Liver (tissue), 9 donors: ENCODE measurements around the gene CLDN24. TPM values are rescaled to one million over a fixed set of nuclear protein-coding genes. Genes with fewer than 3 reads are reported as not detected.

Experiments used
- DNase-seq: peaks from one replicate; pipeline ENCODE4 v3.0.0-alpha.2; 2017; ENCODE audit warnings: low spot score
- H3K27ac ChIP-seq, 2 donors: one replicate each; pipeline ENCODE4 v1.7.0; 2013; ENCODE audit warnings: inconsistent platforms in 2 of 2, low read length in 2 of 2, control low read depth in 1 of 2, low read depth in 1 of 2, mild to moderate bottlenecking in 1 of 2
- H3K27me3 ChIP-seq, 4 donors: one replicate each; pipeline versions ENCODE4 v1.6.1 to v1.7.0; 2013; ENCODE audit warnings: low read length in 3 of 4, inconsistent platforms in 1 of 4, mild to moderate bottlenecking in 1 of 4, moderate library complexity in 1 of 4; ENCODE audit not compliant: control insufficient read depth in 4 of 4, insufficient read depth in 4 of 4
- H3K36me3 ChIP-seq, 4 donors: one replicate each; pipeline versions ENCODE4 v1.6.1 to v1.7.0; 2013; ENCODE audit warnings: low read length in 3 of 4, mild to moderate bottlenecking in 3 of 4, low read depth in 1 of 4, moderate library complexity in 1 of 4; ENCODE audit not compliant: control insufficient read depth in 4 of 4, insufficient read depth in 3 of 4
- H3K4me1 ChIP-seq, 4 donors: one replicate each; pipeline versions ENCODE4 v1.6.1 to v1.7.0; 2013; ENCODE audit warnings: low read length in 3 of 4, mild to moderate bottlenecking in 3 of 4, moderate library complexity in 1 of 4; ENCODE audit not compliant: control insufficient read depth in 4 of 4, insufficient read depth in 4 of 4
- H3K4me3 ChIP-seq, 3 donors: one replicate each; pipeline versions ENCODE4 v1.6.1 to v1.7.0; 2013; ENCODE audit warnings: low read length in 3 of 3, control low read depth in 1 of 3, low read depth in 1 of 3, mild to moderate bottlenecking in 1 of 3
- H3K9ac ChIP-seq, 2 donors: one replicate each; pipeline ENCODE4 v1.7.0; 2013; ENCODE audit warnings: low read length in 2 of 2, mild to moderate bottlenecking in 2 of 2, moderate library complexity in 2 of 2, control low read depth in 1 of 2, low read depth in 1 of 2
- H3K9me3 ChIP-seq, 4 donors: one replicate each; pipeline versions ENCODE4 v1.6.1 to v1.7.0; 2013; ENCODE audit warnings: low read length in 3 of 4; ENCODE audit not compliant: control insufficient read depth in 4 of 4
- FOXA1 ChIP-seq: IDR thresholded peaks from 2 replicates; pipeline ENCODE4 v1.6.1; 2016; ENCODE audit warnings: antibody characterized with exemption
- HNF4A ChIP-seq, 2 donors: conservative IDR thresholded peaks; 2 replicates each; pipeline ENCODE4 v1.6.1; 2016; ENCODE audit warnings: antibody characterized with exemption in 2 of 2, mild to moderate bottlenecking in 2 of 2
- HNF4G ChIP-seq: IDR thresholded peaks from 2 replicates; pipeline ENCODE4 v1.6.1; 2016; ENCODE audit warnings: antibody characterized with exemption
- NR2F2 ChIP-seq: IDR thresholded peaks from 2 replicates; pipeline ENCODE4 v1.6.1; 2016; ENCODE audit warnings: antibody characterized with exemption
- RAD21 ChIP-seq, 2 donors: IDR thresholded peaks; 2 replicates each; pipeline ENCODE4 v1.6.1; 2016; ENCODE audit warnings: antibody characterized with exemption in 2 of 2, mild to moderate bottlenecking in 2 of 2
- RXRA ChIP-seq, 2 donors: IDR thresholded peaks; 2 replicates each; pipeline ENCODE4 v1.6.1; 2017 to 2018; ENCODE audit warnings: antibody characterized with exemption in 2 of 2, mild to moderate bottlenecking in 1 of 2
- SP1 ChIP-seq: IDR thresholded peaks from 2 replicates; pipeline ENCODE4 v1.6.1; 2018; ENCODE audit warnings: antibody characterized with exemption, mild to moderate bottlenecking
- TAF1 ChIP-seq: conservative IDR thresholded peaks from 2 replicates; pipeline ENCODE4 v1.6.1; 2016; ENCODE audit warnings: antibody characterized with exemption, mild to moderate bottlenecking
- YY1 ChIP-seq: IDR thresholded peaks from 2 replicates; pipeline ENCODE4 v1.6.1; 2016; ENCODE audit warnings: antibody characterized with exemption, mild to moderate bottlenecking
- WGBS: extraction: QIAGEN DNeasy Blood & Tissue Kit; methylation state at CpG from one replicate; pipeline ENCODE4 v1.1.7; 2013; 5-methylcytosine and 5-hydroxymethylcytosine counted together
- polyA plus RNA-seq, 2 donors: library from polyadenylated mRNA; stranded (reverse) in 1 of 2; unstranded in 1 of 2; fragments of 200-250 nt in 1 of 2; fragments of >200 nt in 1 of 2; fragmentation: Nextera tagmentation in 1 of 2; extraction: Ambion mirVana in 1 of 2; gene quantifications; one replicate each; pipeline versions ENCODE4 v1.2.1 to v1.2.3, GENCODE V29; 2013 to 2015
- total RNA-seq, 2 donors: library from RNA; depleted of rRNA; stranded (reverse); fragments of >200 nt; gene quantifications; one replicate each; pipeline ENCODE4 v1.2.3, GENCODE V29; 2014
- TF ChIP-seq, protein P1 (sequence below): fragments of 150-350 bp; IDR thresholded peaks from 2 replicates; pipeline ENCODE4 v1.5.1; 2017; ENCODE audit warnings: improper control_type of control experiment, low read depth, low read length; ENCODE audit not compliant: missing input control
- TF ChIP-seq, protein P2 (sequence below): IDR thresholded peaks from 2 replicates; pipeline ENCODE4 v1.6.1; 2016; ENCODE audit warnings: antibody characterized with exemption
- TF ChIP-seq, protein P3 (sequence below): IDR thresholded peaks from 2 replicates; pipeline ENCODE4 v1.6.1; 2016; ENCODE audit warnings: antibody characterized with exemption
- TF ChIP-seq, protein P4 (sequence below): IDR thresholded peaks from 2 replicates; pipeline ENCODE4 v1.6.1; 2016; ENCODE audit warnings: antibody characterized with exemption
- donor health status: healthy.
- donor health status: healthy.
- donor health status: healthy.
- donor health status: healthy.
- donor health status: healthy.

CLDN24 gene
- total and polyA plus RNA-seq, 4 donors: not detected

DNA sequence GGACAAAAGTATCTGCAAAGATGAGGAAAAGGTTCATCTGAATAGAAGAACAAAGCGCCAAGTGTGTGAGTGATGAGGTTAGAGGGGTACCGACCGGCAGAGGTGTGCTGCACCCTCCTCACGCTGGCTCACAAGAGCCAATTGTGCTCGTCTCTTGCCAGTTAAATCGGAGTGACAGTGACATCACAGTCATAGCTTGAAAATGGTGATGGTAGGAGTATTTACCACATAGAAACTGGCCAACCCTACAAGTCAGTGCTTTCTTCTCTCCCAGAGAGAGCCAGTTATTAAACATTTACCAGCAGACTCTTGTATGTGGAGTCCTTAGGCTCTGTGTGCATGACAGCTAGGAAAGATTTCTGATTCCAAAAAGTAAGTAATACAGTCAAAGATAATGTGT is 34.5 kb downstream of the CLDN24 start:
- 65% methylated on average over 6 of the region's 6 CpGs for WGBS
- Histone ChIP-seq H3K9ac (no peak overlapping the region), H3K4me1 (peaks cover 3 to 32% (median 23%) of the 10 kb centered on the region in 4 donors), H3K27me3 (no peaks in the 10 kb centered on the region), H3K9me3 (no peaks in the 10 kb centered on the region), H3K4me3 (no peak overlapping the region), H3K36me3 (peaks cover 2 to 41% (median 23%) of the 10 kb centered on the region in 4 donors), H3K27ac (peak overlapping the region in 1 of 2 donors; percentile 21)
- TF ChIP-seq NR2F2 (no peak), SP1 (no peak), FOXA1 (no peak)
- TF ChIP-seq, protein P1, sequence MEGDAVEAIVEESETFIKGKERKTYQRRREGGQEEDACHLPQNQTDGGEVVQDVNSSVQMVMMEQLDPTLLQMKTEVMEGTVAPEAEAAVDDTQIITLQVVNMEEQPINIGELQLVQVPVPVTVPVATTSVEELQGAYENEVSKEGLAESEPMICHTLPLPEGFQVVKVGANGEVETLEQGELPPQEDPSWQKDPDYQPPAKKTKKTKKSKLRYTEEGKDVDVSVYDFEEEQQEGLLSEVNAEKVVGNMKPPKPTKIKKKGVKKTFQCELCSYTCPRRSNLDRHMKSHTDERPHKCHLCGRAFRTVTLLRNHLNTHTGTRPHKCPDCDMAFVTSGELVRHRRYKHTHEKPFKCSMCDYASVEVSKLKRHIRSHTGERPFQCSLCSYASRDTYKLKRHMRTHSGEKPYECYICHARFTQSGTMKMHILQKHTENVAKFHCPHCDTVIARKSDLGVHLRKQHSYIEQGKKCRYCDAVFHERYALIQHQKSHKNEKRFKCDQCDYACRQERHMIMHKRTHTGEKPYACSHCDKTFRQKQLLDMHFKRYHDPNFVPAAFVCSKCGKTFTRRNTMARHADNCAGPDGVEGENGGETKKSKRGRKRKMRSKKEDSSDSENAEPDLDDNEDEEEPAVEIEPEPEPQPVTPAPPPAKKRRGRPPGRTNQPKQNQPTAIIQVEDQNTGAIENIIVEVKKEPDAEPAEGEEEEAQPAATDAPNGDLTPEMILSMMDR: no peak
- TF ChIP-seq, protein P2, sequence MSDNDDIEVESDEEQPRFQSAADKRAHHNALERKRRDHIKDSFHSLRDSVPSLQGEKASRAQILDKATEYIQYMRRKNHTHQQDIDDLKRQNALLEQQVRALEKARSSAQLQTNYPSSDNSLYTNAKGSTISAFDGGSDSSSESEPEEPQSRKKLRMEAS: no peak
- no peak for DNase-seq

DNA sequence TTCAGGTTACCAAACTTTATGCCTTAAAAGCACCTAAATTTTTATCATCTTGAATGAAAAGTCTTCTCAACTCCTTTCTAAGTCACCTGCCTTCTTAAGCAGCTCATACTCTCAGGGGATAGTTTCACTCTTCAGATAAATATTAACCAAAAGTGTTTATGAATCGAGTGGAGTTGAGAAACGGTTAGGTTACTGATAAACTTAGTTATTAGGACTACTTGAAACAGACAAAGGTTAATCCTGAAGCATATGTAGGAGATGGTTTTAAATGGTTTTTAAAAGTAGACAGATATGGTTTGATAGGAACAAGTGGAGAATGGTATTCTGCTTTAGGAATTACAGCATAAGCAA is 34.9 kb downstream of the CLDN24 start:
- no peak overlapping the region for H3K9ac ChIP-seq
- H3K4me1 ChIP-seq: peaks cover 3 to 32% (median 23%) of the 10 kb centered on the region in 4 donors
- H3K9me3 ChIP-seq: no peaks in the 10 kb centered on the region
- no peak for DNase-seq
- H3K27me3 ChIP-seq: no peaks in the 10 kb centered on the region
- peaks cover 2 to 41% (median 25%) of the 10 kb centered on the region in 4 donors for H3K36me3 ChIP-seq
- H3K4me3 ChIP-seq: no peak overlapping the region
- H3K27ac ChIP-seq: peak overlapping the region in 1 of 2 donors; percentile 21
- TF ChIP-seq HNF4A (conservative IDR thresholded peaks at IDR 0.05) (peak in 1 of 2 donors; percentile 8), RAD21 (IDR thresholded peaks at IDR 0.05) (no peak), YY1 (no peak)
- WGBS: 25% methylated on average over 2 of the region's 2 CpGs

DNA sequence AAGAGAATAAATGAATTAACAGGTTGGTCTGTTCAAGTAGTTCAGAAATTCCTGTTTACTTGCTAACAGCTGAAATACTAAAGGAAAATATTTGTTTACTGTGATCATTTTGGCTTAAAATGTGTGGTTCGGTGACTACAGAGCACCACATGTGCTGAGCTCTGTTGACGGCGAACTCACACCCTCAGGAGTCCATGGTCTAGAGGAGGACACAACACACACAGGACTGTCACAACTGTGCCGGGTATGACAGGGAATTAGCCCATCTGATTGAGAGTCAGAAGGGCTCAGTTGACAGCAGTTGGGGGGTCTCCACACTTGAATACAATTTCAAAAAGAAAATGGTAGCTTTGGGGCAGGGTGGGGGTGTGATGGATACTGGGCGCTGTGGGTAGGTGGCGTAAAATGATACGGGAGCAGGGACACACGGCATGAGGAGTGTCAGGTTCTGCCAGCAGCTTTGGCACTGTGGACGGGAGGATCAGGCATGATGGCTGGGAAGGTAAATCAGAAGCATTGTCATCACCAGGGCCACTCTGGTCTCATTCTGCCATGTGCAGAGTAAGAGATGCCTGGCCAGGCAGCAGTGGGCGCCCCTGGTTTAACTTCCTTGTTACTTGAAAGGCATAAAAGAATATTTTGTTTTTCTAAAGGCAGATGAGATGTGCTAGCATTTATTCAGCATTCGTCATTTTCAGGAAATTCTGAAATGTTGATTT is 35.5 kb downstream of the CLDN24 start:
- H3K36me3 ChIP-seq: peaks cover 2 to 46% (median 25%) of the 10 kb centered on the region in 4 donors
- no peak overlapping the region for H3K4me3 ChIP-seq
- TF ChIP-seq, protein P2: no peak
- TF ChIP-seq, protein P3, sequence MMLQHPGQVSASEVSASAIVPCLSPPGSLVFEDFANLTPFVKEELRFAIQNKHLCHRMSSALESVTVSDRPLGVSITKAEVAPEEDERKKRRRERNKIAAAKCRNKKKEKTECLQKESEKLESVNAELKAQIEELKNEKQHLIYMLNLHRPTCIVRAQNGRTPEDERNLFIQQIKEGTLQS: no peak
- TF ChIP-seq TAF1: no peak
- TF ChIP-seq, protein P4, sequence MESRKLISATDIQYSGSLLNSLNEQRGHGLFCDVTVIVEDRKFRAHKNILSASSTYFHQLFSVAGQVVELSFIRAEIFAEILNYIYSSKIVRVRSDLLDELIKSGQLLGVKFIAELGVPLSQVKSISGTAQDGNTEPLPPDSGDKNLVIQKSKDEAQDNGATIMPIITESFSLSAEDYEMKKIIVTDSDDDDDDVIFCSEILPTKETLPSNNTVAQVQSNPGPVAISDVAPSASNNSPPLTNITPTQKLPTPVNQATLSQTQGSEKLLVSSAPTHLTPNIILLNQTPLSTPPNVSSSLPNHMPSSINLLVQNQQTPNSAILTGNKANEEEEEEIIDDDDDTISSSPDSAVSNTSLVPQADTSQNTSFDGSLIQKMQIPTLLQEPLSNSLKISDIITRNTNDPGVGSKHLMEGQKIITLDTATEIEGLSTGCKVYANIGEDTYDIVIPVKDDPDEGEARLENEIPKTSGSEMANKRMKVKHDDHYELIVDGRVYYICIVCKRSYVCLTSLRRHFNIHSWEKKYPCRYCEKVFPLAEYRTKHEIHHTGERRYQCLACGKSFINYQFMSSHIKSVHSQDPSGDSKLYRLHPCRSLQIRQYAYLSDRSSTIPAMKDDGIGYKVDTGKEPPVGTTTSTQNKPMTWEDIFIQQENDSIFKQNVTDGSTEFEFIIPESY: no peak
- no peak for TF ChIP-seq YY1
- no peak for TF ChIP-seq FOXA1
- no peak for TF ChIP-seq RXRA (IDR thresholded peaks at IDR 0.05)
- no peak for TF ChIP-seq HNF4G
- H3K27me3 ChIP-seq: no peaks in the 10 kb centered on the region
- no peak overlapping the region for H3K9ac ChIP-seq
- peak overlapping the region; percentile 21 to 36 for H3K27ac ChIP-seq
- H3K9me3 ChIP-seq: no peaks in the 10 kb centered on the region
- DNase-seq: no peak
- WGBS: 70% methylated on average over 11 of the region's 11 CpGs
- peaks cover 3 to 36% (median 23%) of the 10 kb centered on the region in 4 donors for H3K4me1 ChIP-seq
